GM23338 (cell line): ENCODE results near the gene KCNQ1OT1. TPM values are rescaled to one million over a fixed set of nuclear protein-coding genes. Genes with fewer than 3 reads are reported as not detected.

Experiments
- ATAC-seq: fragments of 200-7000 bp; cut with Tn5 transposase; 3 replicates; pipeline ENCODE4 v1.9.1; 2020
- DNase-seq: peaks from one replicate; pipeline ENCODE4 v3.0.0-alpha.2; 2015; ENCODE audit warnings: low spot score
- H2AFZ ChIP-seq: fragments of 200-600 bp; sonication (generic); 2 replicates; pipeline ENCODE4 v1.8.0; 2016; ENCODE audit warnings: antibody characterized with exemption, mild to moderate bottlenecking, moderate library complexity
- H3F3A ChIP-seq: fragments of 200-600 bp; sonication (generic); replicated peaks from 2 replicates; pipeline ENCODE4 v1.8.0; 2017; ENCODE audit warnings: antibody characterized with exemption, mixed run types, low read depth
- H3K27ac ChIP-seq: fragments of 200-600 bp; sonication (generic); 2 replicates; pipeline ENCODE4 v1.6.1; 2016; ENCODE audit warnings: low read depth
- H3K27me3 ChIP-seq: fragments of 200-600 bp; sonication (generic); 2 replicates; pipeline ENCODE4 v1.8.0; 2016; ENCODE audit warnings: mild to moderate bottlenecking, mixed run types, moderate library complexity; ENCODE audit not compliant: insufficient read depth
- H3K36me3 ChIP-seq: fragments of 200-600 bp; sonication (generic); 2 replicates; pipeline ENCODE4 v1.8.0; 2016; ENCODE audit warnings: mild to moderate bottlenecking; ENCODE audit not compliant: insufficient read depth
- H3K4me1 ChIP-seq: fragments of 200-600 bp; sonication (generic); 2 replicates; pipeline ENCODE4 v1.8.0; 2016; ENCODE audit warnings: mild to moderate bottlenecking, moderate library complexity; ENCODE audit not compliant: insufficient read depth
- H3K4me2 ChIP-seq: fragments of 200-600 bp; sonication (generic); 2 replicates; pipeline ENCODE4 v1.7.1; 2017; ENCODE audit warnings: mixed run types
- H3K4me3 ChIP-seq: fragments of 200-600 bp; sonication (generic); 2 replicates; pipeline ENCODE4 v1.6.1; 2016; ENCODE audit warnings: mixed run types
- H3K79me2 ChIP-seq: fragments of 200-600 bp; sonication (generic); replicated peaks from 2 replicates; pipeline ENCODE4 v1.8.0; 2017; ENCODE audit warnings: mild to moderate bottlenecking; ENCODE audit not compliant: insufficient read depth
- H3K9me2 ChIP-seq: fragments of 200-600 bp; sonication (generic); 2 replicates; pipeline ENCODE4 v1.8.0; 2017; ENCODE audit not compliant: insufficient read depth
- H4K20me1 ChIP-seq: fragments of 200-600 bp; sonication (generic); replicated peaks from 2 replicates; pipeline ENCODE4 v1.8.0; 2017; ENCODE audit warnings: mild to moderate bottlenecking; ENCODE audit not compliant: insufficient read depth
- H3K27ac Mint-ChIP-seq: 2 replicates; pipeline ENCODE4 v1.8.0; 2020; ENCODE audit warnings: inconsistent platforms, mild to moderate bottlenecking, moderate library complexity, mixed read lengths
- H3K27me3 Mint-ChIP-seq: 3 replicates; pipeline ENCODE4 v1.8.0; 2022; ENCODE audit warnings: low read depth, mild to moderate bottlenecking, moderate library complexity, mixed read lengths, inconsistent platforms; ENCODE audit not compliant: insufficient read depth, poor library complexity
- H3K36me3 Mint-ChIP-seq: 3 replicates; pipeline ENCODE4 v1.8.0; 2021; ENCODE audit warnings: low read depth, mild to moderate bottlenecking, inconsistent platforms, moderate library complexity, mixed read lengths
- H3K4me1 Mint-ChIP-seq: 3 replicates; pipeline ENCODE4 v1.8.0; 2020; ENCODE audit warnings: mild to moderate bottlenecking, inconsistent platforms, mixed read lengths
- H3K4me3 Mint-ChIP-seq: 3 replicates; pipeline ENCODE4 v1.8.0; 2021; ENCODE audit warnings: moderate library complexity, mild to moderate bottlenecking, inconsistent platforms, mixed read lengths
- H3K9me3 Mint-ChIP-seq: 3 replicates; pipeline ENCODE4 v1.8.0; 2020; ENCODE audit warnings: moderate library complexity, mild to moderate bottlenecking, inconsistent platforms, mixed read lengths
- CREB1 ChIP-seq: fragments of 250-450 bp; sonication (Bioruptor Pico); IDR thresholded peaks from 2 replicates; pipeline ENCODE4 v1.5.0; 2020; ENCODE audit warnings: low read depth, mild to moderate bottlenecking, moderate library complexity
- EZH2 ChIP-seq: fragments of 200-600 bp; sonication (generic); IDR thresholded peaks from one replicate; pipeline ENCODE4 v1.8.0; 2017; ENCODE audit warnings: antibody characterized with exemption, mild to moderate bottlenecking, low read depth; ENCODE audit not compliant: unreplicated experiment
- EZH2phosphoT487 ChIP-seq: fragments of 200-600 bp; sonication (generic); IDR thresholded peaks from one replicate; pipeline ENCODE4 v1.8.1; 2018; ENCODE audit warnings: antibody characterized with exemption; ENCODE audit not compliant: unreplicated experiment
- JUNB ChIP-seq: IDR thresholded peaks from one replicate; pipeline ENCODE4 v1.6.1; 2016; ENCODE audit warnings: antibody characterized with exemption; ENCODE audit not compliant: unreplicated experiment
- NANOG ChIP-seq: IDR thresholded peaks from 2 replicates; pipeline ENCODE4 v1.6.1; 2016; ENCODE audit warnings: antibody characterized with exemption, borderline replicate concordance
- STAT1 ChIP-seq: IDR thresholded peaks from one replicate; pipeline ENCODE4 v1.6.1; 2016; ENCODE audit warnings: antibody characterized with exemption; ENCODE audit not compliant: unreplicated experiment
- ZNF114 ChIP-seq: fragments of 250-450 bp; sonication (Bioruptor Pico); IDR thresholded peaks from 2 replicates; pipeline ENCODE4 v1.5.0; 2020; ENCODE audit warnings: mild to moderate bottlenecking, moderate library complexity
- polyA plus RNA-seq: library from polyadenylated mRNA; unstranded; fragments of >200 nt; fragmentation: Nextera tagmentation; extraction: Ambion mirVana; gene quantifications from 2 replicates; pipeline ENCODE4 v1.2.1, GENCODE V29; 2016
- total RNA-seq: library from RNA; depleted of rRNA; stranded (reverse); fragments of >200 nt; shearing (Covaris generic); gene quantifications from 2 replicates; pipeline ENCODE4 v1.2.3, GENCODE V29; 2014
- TF ChIP-seq, protein P1 (sequence below): IDR thresholded peaks from one replicate; pipeline ENCODE4 v1.6.1; 2018; ENCODE audit warnings: antibody characterized with exemption; ENCODE audit not compliant: unreplicated experiment
- TF ChIP-seq, protein P2 (sequence below), 2 experiments: fragments of 200-600 bp in 1 of 2; sonication (generic) in 1 of 2; conservative IDR thresholded peaks; 2 replicates each; pipeline versions ENCODE4 v1.5.1 to v1.6.1; 2016 to 2017; ENCODE audit warnings: antibody characterized with exemption in 2 of 2, low read depth in 2 of 2, mild to moderate bottlenecking in 2 of 2, moderate library complexity in 1 of 2
- TF ChIP-seq, protein P3 (sequence below): IDR thresholded peaks from 2 replicates; pipeline ENCODE4 v1.6.1; 2016; ENCODE audit warnings: antibody characterized with exemption
- TF ChIP-seq, protein P4 (sequence below): fragments of 250-450 bp; sonication (Bioruptor Pico); IDR thresholded peaks from 2 replicates; pipeline ENCODE4 v1.5.0; 2020; ENCODE audit warnings: mild to moderate bottlenecking, moderate library complexity

The KCNQ1OT1 gene
- total and polyA plus RNA-seq, 2 experiments from 2014 or later = 1.5 to 4.2 TPM

DNA sequence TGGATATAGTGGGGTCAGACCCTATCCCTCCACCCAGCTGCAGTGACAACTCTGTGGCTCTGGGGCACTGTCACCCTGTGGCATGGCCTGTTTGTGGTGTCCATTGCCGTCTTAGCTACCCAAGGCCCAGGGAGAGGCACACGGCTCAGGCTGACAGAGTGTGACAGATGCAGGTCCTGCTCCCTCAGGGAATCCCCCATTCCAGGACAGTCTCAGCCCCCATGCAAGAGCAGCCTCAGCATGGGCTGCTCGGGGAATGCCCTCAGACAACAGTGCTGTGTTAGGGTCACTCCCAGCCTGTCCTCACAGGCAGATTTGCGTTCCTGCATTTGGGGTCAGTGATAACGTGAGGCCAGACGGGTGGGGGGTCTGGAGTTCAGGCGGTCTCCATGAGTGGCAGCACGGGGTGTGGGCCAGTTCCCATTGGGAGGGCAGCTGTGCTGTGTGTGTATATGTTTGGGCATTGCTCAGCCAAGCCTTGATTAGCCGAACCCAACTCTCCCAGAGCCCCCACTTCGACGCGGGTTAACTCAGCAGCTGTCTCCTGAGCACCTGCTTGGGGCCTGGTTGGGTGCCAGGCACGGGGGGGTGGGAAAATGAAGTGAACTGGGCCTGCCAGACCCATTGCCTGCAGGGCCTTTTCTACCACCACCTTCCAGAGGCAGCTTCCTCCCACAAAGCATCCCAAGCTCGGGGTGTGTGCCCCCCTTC is 5.3 kb upstream of the KCNQ1OT1 start (continued):
- no peak for TF ChIP-seq CREB1 (CRISPR knock-in tag)
- TF ChIP-seq, protein P1, sequence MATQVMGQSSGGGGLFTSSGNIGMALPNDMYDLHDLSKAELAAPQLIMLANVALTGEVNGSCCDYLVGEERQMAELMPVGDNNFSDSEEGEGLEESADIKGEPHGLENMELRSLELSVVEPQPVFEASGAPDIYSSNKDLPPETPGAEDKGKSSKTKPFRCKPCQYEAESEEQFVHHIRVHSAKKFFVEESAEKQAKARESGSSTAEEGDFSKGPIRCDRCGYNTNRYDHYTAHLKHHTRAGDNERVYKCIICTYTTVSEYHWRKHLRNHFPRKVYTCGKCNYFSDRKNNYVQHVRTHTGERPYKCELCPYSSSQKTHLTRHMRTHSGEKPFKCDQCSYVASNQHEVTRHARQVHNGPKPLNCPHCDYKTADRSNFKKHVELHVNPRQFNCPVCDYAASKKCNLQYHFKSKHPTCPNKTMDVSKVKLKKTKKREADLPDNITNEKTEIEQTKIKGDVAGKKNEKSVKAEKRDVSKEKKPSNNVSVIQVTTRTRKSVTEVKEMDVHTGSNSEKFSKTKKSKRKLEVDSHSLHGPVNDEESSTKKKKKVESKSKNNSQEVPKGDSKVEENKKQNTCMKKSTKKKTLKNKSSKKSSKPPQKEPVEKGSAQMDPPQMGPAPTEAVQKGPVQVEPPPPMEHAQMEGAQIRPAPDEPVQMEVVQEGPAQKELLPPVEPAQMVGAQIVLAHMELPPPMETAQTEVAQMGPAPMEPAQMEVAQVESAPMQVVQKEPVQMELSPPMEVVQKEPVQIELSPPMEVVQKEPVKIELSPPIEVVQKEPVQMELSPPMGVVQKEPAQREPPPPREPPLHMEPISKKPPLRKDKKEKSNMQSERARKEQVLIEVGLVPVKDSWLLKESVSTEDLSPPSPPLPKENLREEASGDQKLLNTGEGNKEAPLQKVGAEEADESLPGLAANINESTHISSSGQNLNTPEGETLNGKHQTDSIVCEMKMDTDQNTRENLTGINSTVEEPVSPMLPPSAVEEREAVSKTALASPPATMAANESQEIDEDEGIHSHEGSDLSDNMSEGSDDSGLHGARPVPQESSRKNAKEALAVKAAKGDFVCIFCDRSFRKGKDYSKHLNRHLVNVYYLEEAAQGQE = no peak
- TF ChIP-seq, protein P2, sequence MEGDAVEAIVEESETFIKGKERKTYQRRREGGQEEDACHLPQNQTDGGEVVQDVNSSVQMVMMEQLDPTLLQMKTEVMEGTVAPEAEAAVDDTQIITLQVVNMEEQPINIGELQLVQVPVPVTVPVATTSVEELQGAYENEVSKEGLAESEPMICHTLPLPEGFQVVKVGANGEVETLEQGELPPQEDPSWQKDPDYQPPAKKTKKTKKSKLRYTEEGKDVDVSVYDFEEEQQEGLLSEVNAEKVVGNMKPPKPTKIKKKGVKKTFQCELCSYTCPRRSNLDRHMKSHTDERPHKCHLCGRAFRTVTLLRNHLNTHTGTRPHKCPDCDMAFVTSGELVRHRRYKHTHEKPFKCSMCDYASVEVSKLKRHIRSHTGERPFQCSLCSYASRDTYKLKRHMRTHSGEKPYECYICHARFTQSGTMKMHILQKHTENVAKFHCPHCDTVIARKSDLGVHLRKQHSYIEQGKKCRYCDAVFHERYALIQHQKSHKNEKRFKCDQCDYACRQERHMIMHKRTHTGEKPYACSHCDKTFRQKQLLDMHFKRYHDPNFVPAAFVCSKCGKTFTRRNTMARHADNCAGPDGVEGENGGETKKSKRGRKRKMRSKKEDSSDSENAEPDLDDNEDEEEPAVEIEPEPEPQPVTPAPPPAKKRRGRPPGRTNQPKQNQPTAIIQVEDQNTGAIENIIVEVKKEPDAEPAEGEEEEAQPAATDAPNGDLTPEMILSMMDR (conservative IDR thresholded peaks at IDR 0.05; ENCODE audit: low read depth in 2 of 2) = no peak
- TF ChIP-seq STAT1 = no peak
- no peak for TF ChIP-seq ZNF114 (CRISPR knock-in tag)
- no peak for TF ChIP-seq NANOG
- TF ChIP-seq, protein P3, sequence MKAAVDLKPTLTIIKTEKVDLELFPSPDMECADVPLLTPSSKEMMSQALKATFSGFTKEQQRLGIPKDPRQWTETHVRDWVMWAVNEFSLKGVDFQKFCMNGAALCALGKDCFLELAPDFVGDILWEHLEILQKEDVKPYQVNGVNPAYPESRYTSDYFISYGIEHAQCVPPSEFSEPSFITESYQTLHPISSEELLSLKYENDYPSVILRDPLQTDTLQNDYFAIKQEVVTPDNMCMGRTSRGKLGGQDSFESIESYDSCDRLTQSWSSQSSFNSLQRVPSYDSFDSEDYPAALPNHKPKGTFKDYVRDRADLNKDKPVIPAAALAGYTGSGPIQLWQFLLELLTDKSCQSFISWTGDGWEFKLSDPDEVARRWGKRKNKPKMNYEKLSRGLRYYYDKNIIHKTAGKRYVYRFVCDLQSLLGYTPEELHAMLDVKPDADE = no peak
- TF ChIP-seq EZH2 = no peak
- no peak for TF ChIP-seq EZH2phosphoT487

DNA sequence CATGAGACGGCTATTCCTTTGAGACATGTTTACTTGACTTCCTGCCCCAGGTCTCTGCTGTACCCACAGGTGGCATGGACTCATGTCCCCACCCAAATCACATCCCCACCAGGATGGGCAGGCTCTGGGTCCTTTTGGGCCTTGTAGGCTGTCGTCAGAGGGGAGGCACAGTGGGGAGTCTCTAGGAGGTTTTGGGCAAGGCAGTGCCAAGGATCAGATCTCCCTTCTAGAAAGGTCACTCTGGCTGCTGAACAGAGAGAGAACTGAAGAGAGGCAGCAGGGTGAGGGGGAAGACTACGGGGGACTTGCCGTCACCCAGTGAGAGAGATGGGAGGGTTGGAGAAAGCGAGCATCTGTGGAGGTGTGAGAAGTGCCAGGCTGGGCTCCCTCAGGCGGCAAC is 4.6 kb upstream of the KCNQ1OT1 start:
- peaks cover 55% of the 10 kb centered on the region for H3K27me3 Mint-ChIP-seq
- H3K4me3 Mint-ChIP-seq = no peak overlapping the region; the same call in 2 of the 3 replicates
- H4K20me1 ChIP-seq = no peaks in the 10 kb centered on the region
- no peaks in the 10 kb centered on the region for H3K79me2 ChIP-seq
- no peak overlapping the region for H3K4me2 ChIP-seq
- H3K27me3 ChIP-seq = peaks cover 62% of the 10 kb centered on the region
- H3K4me1 ChIP-seq = peaks cover 5% of the 10 kb centered on the region; the same call in 1 of the 2 replicates
- peaks cover 22% of the 10 kb centered on the region for H3K4me1 Mint-ChIP-seq
- H3F3A ChIP-seq = no peaks in the 10 kb centered on the region
- peaks cover 24% of the 10 kb centered on the region for H3K36me3 Mint-ChIP-seq
- DNase-seq = no peak
- H3K27ac ChIP-seq = no peak overlapping the region
- ATAC-seq = no peak
- H3K4me3 ChIP-seq = no peak overlapping the region
- H3K27ac Mint-ChIP-seq = no peak overlapping the region
- no peaks in the 10 kb centered on the region for H3K9me2 ChIP-seq
- no peaks in the 10 kb centered on the region for H3K36me3 ChIP-seq
- no peak overlapping the region for H2AFZ ChIP-seq
- H3K9me3 Mint-ChIP-seq = peaks cover 20% of the 10 kb centered on the region
- TF ChIP-seq ZNF114 (CRISPR knock-in tag) (no peak), JUNB (no peak), EZH2phosphoT487 (no peak)
- TF ChIP-seq, protein P4, sequence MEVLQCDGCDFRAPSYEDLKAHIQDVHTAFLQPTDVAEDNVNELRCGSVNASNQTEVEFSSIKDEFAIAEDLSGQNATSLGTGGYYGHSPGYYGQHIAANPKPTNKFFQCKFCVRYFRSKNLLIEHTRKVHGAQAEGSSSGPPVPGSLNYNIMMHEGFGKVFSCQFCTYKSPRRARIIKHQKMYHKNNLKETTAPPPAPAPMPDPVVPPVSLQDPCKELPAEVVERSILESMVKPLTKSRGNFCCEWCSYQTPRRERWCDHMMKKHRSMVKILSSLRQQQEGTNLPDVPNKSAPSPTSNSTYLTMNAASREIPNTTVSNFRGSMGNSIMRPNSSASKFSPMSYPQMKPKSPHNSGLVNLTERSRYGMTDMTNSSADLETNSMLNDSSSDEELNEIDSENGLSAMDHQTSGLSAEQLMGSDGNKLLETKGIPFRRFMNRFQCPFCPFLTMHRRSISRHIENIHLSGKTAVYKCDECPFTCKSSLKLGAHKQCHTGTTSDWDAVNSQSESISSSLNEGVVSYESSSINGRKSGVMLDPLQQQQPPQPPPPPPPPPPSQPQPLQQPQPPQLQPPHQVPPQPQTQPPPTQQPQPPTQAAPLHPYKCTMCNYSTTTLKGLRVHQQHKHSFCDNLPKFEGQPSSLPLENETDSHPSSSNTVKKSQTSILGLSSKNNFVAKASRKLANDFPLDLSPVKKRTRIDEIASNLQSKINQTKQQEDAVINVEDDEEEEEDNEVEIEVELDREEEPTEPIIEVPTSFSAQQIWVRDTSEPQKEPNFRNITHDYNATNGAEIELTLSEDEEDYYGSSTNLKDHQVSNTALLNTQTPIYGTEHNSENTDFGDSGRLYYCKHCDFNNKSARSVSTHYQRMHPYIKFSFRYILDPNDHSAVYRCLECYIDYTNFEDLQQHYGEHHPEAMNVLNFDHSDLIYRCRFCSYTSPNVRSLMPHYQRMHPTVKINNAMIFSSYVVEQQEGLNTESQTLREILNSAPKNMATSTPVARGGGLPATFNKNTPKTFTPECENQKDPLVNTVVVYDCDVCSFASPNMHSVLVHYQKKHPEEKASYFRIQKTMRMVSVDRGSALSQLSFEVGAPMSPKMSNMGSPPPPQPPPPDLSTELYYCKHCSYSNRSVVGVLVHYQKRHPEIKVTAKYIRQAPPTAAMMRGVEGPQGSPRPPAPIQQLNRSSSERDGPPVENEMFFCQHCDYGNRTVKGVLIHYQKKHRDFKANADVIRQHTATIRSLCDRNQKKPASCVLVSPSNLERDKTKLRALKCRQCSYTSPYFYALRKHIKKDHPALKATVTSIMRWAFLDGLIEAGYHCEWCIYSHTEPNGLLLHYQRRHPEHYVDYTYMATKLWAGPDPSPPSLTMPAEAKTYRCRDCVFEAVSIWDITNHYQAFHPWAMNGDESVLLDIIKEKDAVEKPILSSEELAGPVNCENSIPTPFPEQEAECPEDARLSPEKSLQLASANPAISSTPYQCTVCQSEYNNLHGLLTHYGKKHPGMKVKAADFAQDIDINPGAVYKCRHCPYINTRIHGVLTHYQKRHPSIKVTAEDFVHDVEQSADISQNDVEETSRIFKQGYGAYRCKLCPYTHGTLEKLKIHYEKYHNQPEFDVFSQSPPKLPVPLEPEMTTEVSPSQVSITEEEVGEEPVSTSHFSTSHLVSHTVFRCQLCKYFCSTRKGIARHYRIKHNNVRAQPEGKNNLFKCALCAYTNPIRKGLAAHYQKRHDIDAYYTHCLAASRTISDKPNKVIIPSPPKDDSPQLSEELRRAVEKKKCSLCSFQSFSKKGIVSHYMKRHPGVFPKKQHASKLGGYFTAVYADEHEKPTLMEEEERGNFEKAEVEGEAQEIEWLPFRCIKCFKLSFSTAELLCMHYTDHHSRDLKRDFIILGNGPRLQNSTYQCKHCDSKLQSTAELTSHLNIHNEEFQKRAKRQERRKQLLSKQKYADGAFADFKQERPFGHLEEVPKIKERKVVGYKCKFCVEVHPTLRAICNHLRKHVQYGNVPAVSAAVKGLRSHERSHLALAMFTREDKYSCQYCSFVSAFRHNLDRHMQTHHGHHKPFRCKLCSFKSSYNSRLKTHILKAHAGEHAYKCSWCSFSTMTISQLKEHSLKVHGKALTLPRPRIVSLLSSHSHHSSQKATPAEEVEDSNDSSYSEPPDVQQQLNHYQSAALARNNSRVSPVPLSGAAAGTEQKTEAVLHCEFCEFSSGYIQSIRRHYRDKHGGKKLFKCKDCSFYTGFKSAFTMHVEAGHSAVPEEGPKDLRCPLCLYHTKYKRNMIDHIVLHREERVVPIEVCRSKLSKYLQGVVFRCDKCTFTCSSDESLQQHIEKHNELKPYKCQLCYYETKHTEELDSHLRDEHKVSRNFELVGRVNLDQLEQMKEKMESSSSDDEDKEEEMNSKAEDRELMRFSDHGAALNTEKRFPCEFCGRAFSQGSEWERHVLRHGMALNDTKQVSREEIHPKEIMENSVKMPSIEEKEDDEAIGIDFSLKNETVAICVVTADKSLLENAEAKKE (CRISPR knock-in tag) = no peak
